BE2C (cell line): ENCODE measurements around the gene NMRAL1.
A peak's percentile ranks its signal among the peaks of the same experiment; 100 is the strongest.

Experiments used
- DNase-seq: peaks from one replicate; pipeline ENCODE4 v3.0.0-alpha.2; 2020
- H3K27me3 ChIP-seq: fragments of 250-450 bp; sonication (Bioruptor Pico); 2 replicates; pipeline ENCODE4 v1.5.1; 2020; ENCODE audit warnings: mild to moderate bottlenecking
- H3K36me3 ChIP-seq: fragments of 250-450 bp; sonication (Bioruptor Pico); 2 replicates; pipeline ENCODE4 v1.5.1; 2020; ENCODE audit warnings: mild to moderate bottlenecking
- H3K4me1 ChIP-seq: fragments of 250-450 bp; sonication (Bioruptor Pico); 2 replicates; pipeline ENCODE4 v1.5.1; 2020
- H3K4me3 ChIP-seq: 2 replicates; pipeline ENCODE4 v1.5.1; 2011; ENCODE audit warnings: low read depth, low read length
- H3K9me3 ChIP-seq: fragments of 250-450 bp; sonication (Bioruptor Pico); 2 replicates; pipeline ENCODE4 v1.5.1; 2020
- TF ChIP-seq, protein P1 (sequence below): IDR thresholded peaks from 2 replicates; pipeline ENCODE4 v1.5.1; 2012; ENCODE audit warnings: mild to moderate bottlenecking, low read depth, low read length

NMRAL1 gene

GRCh38 chr16:4443271-4443670 lies 31.2 kb downstream of the NMRAL1 start:
- H3K9me3 ChIP-seq = no peaks in the 10 kb centered on the region
- TF ChIP-seq, protein P1, sequence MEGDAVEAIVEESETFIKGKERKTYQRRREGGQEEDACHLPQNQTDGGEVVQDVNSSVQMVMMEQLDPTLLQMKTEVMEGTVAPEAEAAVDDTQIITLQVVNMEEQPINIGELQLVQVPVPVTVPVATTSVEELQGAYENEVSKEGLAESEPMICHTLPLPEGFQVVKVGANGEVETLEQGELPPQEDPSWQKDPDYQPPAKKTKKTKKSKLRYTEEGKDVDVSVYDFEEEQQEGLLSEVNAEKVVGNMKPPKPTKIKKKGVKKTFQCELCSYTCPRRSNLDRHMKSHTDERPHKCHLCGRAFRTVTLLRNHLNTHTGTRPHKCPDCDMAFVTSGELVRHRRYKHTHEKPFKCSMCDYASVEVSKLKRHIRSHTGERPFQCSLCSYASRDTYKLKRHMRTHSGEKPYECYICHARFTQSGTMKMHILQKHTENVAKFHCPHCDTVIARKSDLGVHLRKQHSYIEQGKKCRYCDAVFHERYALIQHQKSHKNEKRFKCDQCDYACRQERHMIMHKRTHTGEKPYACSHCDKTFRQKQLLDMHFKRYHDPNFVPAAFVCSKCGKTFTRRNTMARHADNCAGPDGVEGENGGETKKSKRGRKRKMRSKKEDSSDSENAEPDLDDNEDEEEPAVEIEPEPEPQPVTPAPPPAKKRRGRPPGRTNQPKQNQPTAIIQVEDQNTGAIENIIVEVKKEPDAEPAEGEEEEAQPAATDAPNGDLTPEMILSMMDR = no peak
- H3K4me3 ChIP-seq = no peak overlapping the region
- no peak for DNase-seq
- no peaks in the 10 kb centered on the region for H3K4me1 ChIP-seq
- H3K36me3 ChIP-seq = peaks cover 86% of the 10 kb centered on the region
- H3K27me3 ChIP-seq = no peaks in the 10 kb centered on the region

DNA sequence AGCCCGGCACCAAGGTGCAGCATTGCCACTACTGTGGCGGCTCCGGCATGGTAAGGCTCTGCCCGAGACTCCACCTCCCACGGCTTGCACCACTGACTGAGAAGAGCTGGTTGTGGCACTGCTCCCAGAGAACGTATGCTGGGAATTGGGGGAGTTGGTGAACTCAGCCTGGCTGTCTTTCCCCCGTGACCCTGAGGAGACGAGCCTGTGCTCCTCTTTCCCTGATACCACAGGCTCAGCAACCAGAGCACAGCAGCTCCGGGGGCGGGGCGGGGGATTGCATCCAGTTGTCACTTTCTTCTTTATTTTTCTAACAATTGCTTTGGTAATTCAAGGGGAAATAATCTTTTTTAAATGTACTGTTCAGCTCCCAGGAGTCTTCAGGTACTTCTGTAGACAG lies 32.1 kb downstream of the NMRAL1 start:
- peaks cover 88% of the 10 kb centered on the region for H3K36me3 ChIP-seq
- DNase-seq = no peak
- TF ChIP-seq, protein P1 = no peak

DNA sequence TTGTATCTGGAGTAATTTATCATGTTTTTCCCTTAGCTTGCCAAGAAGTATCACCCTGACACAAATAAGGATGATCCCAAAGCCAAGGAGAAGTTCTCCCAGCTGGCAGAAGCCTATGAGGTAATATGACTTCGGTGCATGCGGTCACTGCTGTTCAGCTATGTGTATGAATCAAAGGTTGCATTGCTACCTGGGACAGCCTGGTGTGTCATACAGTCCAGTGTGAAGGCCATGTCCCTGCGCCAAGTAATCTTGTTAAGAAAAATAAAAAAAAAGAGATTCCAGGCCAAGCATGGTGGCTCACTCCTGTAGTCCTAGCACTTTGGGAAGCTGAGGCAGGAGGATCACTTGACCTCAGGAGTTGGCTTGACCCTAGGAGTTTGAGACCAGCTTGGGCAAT lies 37.1 kb downstream of the NMRAL1 start:
- Histone ChIP-seq H3K36me3 (peaks cover 80% of the 10 kb centered on the region), H3K4me1 (no peaks in the 10 kb centered on the region), H3K9me3 (no peaks in the 10 kb centered on the region), H3K4me3 (no peak overlapping the region), H3K27me3 (no peaks in the 10 kb centered on the region)
- TF ChIP-seq, protein P1 = no peak
- no peak for DNase-seq

More for the DNA sequence above, 32.1 kb downstream of the NMRAL1 start:
- Histone ChIP-seq H3K9me3 (no peaks in the 10 kb centered on the region), H3K4me1 (no peaks in the 10 kb centered on the region), H3K27me3 (no peaks in the 10 kb centered on the region), H3K4me3 (no peak overlapping the region)

DNA sequence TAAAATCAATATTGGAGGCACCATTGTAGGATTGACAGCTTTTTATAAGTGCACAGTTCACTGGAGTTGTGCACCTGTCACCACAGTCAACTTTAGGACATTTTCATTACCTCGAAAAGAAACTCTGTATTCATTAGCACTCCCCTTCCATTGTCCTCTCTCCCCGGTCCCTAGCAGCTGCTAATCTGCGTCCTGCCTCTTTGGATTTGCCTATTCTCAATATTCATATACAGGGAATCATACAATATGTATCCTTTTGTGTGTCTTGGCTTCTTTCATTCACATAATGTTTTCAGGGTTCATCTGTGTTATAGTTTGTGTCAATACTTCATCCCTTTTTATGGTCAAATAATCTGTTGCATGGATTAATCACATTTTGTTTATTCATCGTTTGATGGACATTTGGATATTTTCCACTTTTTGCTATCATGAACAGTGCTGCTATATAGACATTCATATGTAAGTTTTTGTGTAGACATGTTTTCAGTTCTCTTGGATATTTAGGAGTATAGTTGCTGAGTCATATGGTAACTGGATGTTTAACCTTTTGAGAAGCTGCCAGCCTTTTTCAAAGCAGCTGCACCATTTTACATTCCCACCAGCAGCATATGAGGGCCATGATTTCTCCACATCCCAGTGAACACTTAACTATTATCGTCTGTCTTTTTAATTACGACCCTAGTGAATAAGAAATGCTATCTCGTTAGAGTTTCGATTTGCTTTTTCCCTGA lies 38.9 kb downstream of the NMRAL1 start:
- Histone ChIP-seq H3K4me1 (no peaks in the 10 kb centered on the region), H3K4me3 (no peak overlapping the region), H3K9me3 (no peaks in the 10 kb centered on the region), H3K27me3 (no peaks in the 10 kb centered on the region), H3K36me3 (peaks cover 76% of the 10 kb centered on the region)
- DNase-seq = no peak
- TF ChIP-seq, protein P1 = no peak

- DNase-seq = no peak
- TF ChIP-seq, protein P1 = no peak
- peaks cover 63% of the 10 kb centered on the region for H3K36me3 ChIP-seq
- H3K9me3 ChIP-seq = no peaks in the 10 kb centered on the region
- H3K27me3 ChIP-seq = no peaks in the 10 kb centered on the region
- no peak overlapping the region for H3K4me3 ChIP-seq
- no peaks in the 10 kb centered on the region for H3K4me1 ChIP-seq
These were observed 40.3 kb downstream of the NMRAL1 start for GRCh38 chr16:4433914-4434787.

DNA sequence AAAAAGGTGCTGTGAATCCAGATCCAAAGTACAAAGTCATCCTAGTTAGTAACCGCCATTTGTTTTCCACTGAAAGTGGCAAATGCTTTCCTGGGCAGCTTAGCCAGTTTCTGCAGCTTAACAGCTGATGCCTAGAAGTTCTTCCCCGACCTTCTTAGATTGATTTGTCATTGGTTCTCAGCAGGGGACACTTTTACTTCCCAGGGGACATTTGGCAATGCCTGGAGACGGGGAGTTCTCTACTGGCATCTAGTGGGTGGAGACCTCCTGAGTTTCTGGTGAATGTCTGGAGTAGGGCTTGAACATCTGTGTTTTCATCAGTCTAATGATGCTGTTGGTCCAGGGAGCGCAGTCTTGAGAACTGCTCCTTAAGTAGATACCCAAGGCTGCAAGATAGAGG lies 41.2 kb downstream of the NMRAL1 start:
- TF ChIP-seq, protein P1 = peak; percentile 10; the same call in 1 of the 2 replicates
- DNase-seq = no peak
- no peaks in the 10 kb centered on the region for H3K9me3 ChIP-seq
- no peak overlapping the region for H3K4me3 ChIP-seq
- H3K4me1 ChIP-seq = no peaks in the 10 kb centered on the region
- no peaks in the 10 kb centered on the region for H3K27me3 ChIP-seq
- H3K36me3 ChIP-seq = peaks cover 54% of the 10 kb centered on the region
